HG03097 (cell line): ENCODE results near the gene EGLN2.
"Not testable (repeated sequence)": the region's sequence is repeated elsewhere in the genome, so short reads cannot be mapped to it uniquely, and the experiment has no call there.

Experiments
- ATAC-seq: cut with Tn5 transposase; IDR thresholded peaks from one replicate; pipeline ENCODE4 v1.9.1; 2021; ENCODE audit not compliant: unreplicated experiment, low FRiP score

EGLN2 gene

GRCh38 chr19:40815223-40815622 is 16.2 kb downstream of the EGLN2 start:
- ATAC-seq, result no peak

- not testable (repeated sequence) for ATAC-seq
Observed at GRCh38 chr19:40818480-40819399, 19.7 kb downstream of the EGLN2 start.

- ATAC-seq, result not testable (repeated sequence)
Observed at GRCh38 chr19:40819479-40820234, 20.7 kb downstream of the EGLN2 start.

GRCh38 chr19:40822161-40822560 is 23.2 kb downstream of the EGLN2 start:
- ATAC-seq, result no peak

GRCh38 chr19:40822704-40823553 is 23.9 kb downstream of the EGLN2 start:
- not testable (repeated sequence) for ATAC-seq

- ATAC-seq, result not testable (repeated sequence)
Observed at GRCh38 chr19:40824916-40825315, 25.9 kb downstream of the EGLN2 start.

- not testable (repeated sequence) for ATAC-seq
Observed at GRCh38 chr19:40825460-40826095, 26.6 kb downstream of the EGLN2 start.

- not testable (repeated sequence) for ATAC-seq
Observed at GRCh38 chr19:40826312-40826698, 27.3 kb downstream of the EGLN2 start.

- ATAC-seq, result not testable (repeated sequence)
Observed at GRCh38 chr19:40826699-40827385, 27.9 kb downstream of the EGLN2 start.

- ATAC-seq, result no peak
Observed at GRCh38 chr19:40827386-40828247, 28.6 kb downstream of the EGLN2 start.

- no peak for ATAC-seq
Observed at GRCh38 chr19:40829205-40829604, 30.2 kb downstream of the EGLN2 start.

- not testable (repeated sequence) for ATAC-seq
Observed at GRCh38 chr19:40830741-40831140, 31.8 kb downstream of the EGLN2 start.

- ATAC-seq, result no peak
Observed at GRCh38 chr19:40831502-40832430, 32.8 kb downstream of the EGLN2 start.

GRCh38 chr19:40832431-40832790 is 33.4 kb downstream of the EGLN2 start:
- ATAC-seq, result not testable (repeated sequence)

GRCh38 chr19:40833728-40834533 is 34.9 kb downstream of the EGLN2 start:
- ATAC-seq, result not testable (repeated sequence)

- ATAC-seq, result no peak
Observed at GRCh38 chr19:40836754-40837429, 37.9 kb downstream of the EGLN2 start.
